Bone marrow (tissue), 2 donors: Measurements from ENCODE around the gene MMP20.
A peak's percentile ranks its signal among the peaks of the same experiment; 100 is the strongest.

Source experiments
- DNase-seq, 2 donors: peaks; one replicate each; lab custom pipeline; 2025; lab: John Stamatoyannopoulos, UW

MMP20 gene

GRCh38 chr11:102622258-102622657 lies 2.9 kb downstream of the MMP20 start:
- no peak for DNase-seq

GRCh38 chr11:102620818-102621561 lies 4.1 kb downstream of the MMP20 start:
- no peak for DNase-seq

- no peak for DNase-seq
These were observed 5.0 kb downstream of the MMP20 start for GRCh38 chr11:102620179-102620578.

GRCh38 chr11:102617466-102618008 lies 7.6 kb downstream of the MMP20 start:
- DNase-seq, result no peak

GRCh38 chr11:102615894-102616432 lies 9.2 kb downstream of the MMP20 start:
- no peak for DNase-seq

GRCh38 chr11:102615077-102615893 lies 9.8 kb downstream of the MMP20 start:
- DNase-seq, result no peak

- DNase-seq, result no peak
These were observed 10.6 kb downstream of the MMP20 start for GRCh38 chr11:102614485-102614884.

GRCh38 chr11:102614031-102614430 lies 11.1 kb downstream of the MMP20 start:
- no peak for DNase-seq

GRCh38 chr11:102613450-102613849 lies 11.7 kb downstream of the MMP20 start:
- no peak for DNase-seq

GRCh38 chr11:102611291-102611690 lies 13.8 kb downstream of the MMP20 start:
- DNase-seq, result no peak

GRCh38 chr11:102610200-102610599 lies 14.9 kb downstream of the MMP20 start:
- DNase-seq, result no peak

GRCh38 chr11:102608699-102609098 lies 16.4 kb downstream of the MMP20 start:
- no peak for DNase-seq

GRCh38 chr11:102604875-102605274 lies 20.3 kb downstream of the MMP20 start:
- DNase-seq, result no peak

- DNase-seq, result no peak
These were observed 21.1 kb downstream of the MMP20 start for GRCh38 chr11:102604011-102604410.

- DNase-seq, result no peak
These were observed 21.6 kb downstream of the MMP20 start for GRCh38 chr11:102603576-102603975.

GRCh38 chr11:102603091-102603490 lies 22.0 kb downstream of the MMP20 start:
- no peak for DNase-seq

GRCh38 chr11:102600666-102601065 lies 24.5 kb downstream of the MMP20 start:
- DNase-seq, result no peak

GRCh38 chr11:102599642-102600261 lies 25.4 kb downstream of the MMP20 start:
- DNase-seq, result peak in 1 of 2 donors; percentile 83

GRCh38 chr11:102598272-102598671 lies 26.9 kb downstream of the MMP20 start:
- DNase-seq, result no peak

GRCh38 chr11:102596578-102596977 lies 28.6 kb downstream of the MMP20 start:
- no peak for DNase-seq

GRCh38 chr11:102592634-102593581 lies 32.2 kb downstream of the MMP20 start:
- no peak for DNase-seq
